ENCODE results near the gene SMC3.
"Not testable (repeated sequence)": the region's sequence is repeated elsewhere in the genome, so short reads cannot be mapped to it uniquely, and the experiment has no call there.

SMC3 gene

DNA sequence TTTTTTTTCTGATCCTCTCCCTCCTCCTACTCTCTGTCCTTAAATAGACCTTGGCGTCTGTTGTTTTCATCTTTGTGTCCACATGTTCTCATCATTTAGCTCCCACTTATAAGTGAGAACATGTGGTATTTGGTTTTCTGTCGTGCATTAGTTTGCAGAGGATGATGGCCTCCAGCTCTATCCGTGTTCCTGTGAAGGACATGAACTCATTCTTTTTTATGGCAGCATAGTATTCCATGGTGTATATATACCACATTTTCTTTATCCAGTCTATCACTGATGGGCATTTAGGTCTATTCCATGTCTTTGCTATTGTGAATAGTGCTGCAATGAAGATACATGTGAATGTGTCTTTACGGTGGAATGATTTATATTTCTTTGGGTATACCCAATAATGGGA lies 55.8 kb downstream of the SMC3 start:
- not testable (repeated sequence) for DNase-seq (ENCODE audit: low read depth, low spot score)

DNA sequence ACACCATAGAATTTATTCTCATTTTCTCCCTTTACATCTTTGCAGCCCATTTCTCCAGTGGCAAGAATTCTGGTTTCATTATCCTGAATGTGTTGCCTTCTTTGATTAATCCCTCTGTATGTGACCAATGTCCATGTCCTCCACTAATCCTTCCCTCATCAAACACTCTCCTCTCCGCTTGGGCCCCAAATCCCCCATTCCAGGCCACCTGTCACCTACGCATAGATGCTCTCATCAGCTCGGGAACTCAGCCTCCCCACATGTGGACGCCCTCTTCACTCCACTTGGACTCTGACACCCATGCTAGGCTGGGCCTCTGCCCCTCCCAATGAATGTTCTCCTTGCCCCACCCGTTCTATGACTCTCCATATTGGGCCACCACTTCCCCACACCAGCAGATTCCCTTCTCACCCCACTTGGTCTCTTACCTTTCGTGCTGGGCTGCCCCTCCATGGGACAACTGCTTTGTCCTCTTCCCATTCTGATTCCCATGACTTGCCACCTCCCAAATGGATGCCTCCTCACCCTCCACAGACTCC lies 57.9 kb downstream of the SMC3 start:
- no peak for DNase-seq (ENCODE audit: low read depth, low spot score)

DNA sequence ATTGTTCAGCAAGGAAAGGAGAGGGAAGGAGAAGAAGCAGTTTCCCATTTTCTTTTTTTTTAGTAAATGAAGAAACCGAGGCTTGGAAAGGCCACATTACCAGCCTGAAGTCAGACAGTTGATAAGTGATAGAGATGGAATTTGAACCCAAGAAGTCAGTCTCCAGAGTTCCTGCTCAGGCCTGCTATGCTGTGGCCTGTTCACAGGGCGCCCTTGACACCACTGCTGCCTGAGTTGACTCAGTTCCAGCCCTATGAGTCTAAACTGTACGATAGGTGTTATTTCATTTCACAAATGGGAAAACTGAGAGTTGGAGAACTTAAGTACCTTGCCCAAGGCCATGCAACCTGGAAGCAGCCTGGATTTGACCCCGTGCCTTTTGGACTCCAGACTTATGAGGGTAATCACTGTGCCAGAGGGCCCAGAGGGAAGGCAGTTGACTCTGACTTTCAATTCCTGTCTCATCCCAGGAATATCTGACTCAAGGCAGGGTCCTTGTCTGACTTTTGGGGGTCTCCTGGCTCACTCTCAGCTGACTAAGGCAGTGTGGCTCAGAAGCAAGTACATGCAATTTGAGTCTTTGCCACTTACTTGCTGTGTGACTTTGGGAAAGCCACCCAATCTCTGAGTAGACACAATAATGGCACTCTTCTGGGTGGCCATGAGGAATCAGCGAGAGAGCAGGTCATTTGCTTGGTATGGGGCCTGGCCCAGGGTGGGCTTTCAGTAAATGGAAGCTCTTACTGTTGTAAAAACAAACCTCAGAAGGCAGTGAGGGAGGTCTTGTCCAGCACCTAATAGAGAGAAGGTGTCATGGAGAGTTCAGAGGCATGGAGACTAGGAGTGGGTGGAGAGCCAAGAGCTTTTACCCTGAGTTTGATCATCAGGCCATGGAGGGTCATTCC lies 58.7 kb downstream of the SMC3 start:
- no peak for DNase-seq (ENCODE audit: low read depth, low spot score)

DNA sequence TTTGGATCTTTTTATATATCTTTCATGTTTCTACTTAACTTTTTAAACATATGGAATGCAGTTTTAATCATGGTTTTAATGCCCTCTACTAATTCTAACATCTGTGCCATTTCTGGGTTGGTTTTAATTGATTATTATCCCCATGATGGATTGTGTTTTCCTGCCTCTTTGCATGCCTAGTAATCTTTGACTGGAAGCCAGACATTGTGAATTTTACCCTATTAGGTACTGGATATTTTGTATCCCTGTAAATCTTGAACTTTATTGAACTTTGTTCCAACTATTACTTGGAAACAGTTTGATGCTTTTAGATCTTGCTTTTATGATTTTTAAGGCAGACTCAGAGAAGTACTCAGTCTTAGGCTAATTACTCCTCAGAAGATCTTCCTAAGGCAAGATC lies 60.7 kb downstream of the SMC3 start:
- DNase-seq (ENCODE audit: low read depth, low spot score) = no peak

DNA sequence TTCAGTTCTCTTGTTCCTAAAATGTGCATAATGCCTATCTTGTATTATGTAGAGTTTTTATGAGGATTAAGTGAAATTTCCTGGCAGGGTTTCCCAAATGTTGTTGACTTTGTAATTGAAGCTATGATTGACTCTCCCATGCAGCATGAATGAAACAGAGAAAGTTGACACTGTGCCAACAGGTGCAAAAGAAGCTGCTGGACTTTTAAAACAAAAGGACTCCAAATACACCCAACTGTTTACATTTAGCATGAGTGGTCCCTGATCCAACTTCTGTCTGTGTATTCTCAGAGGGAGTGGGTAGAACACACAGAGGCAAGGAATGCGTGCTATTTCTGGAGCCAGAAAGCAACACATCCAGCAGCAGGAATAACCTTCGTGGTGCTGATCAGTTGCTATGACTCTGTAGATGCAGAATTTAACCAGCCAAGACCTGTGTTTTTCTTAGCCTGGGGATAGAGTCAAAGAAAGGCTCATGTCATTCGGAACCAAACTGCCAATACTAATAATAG lies 62.2 kb downstream of the SMC3 start:
- no peak for DNase-seq (ENCODE audit: low read depth, low spot score)

DNA sequence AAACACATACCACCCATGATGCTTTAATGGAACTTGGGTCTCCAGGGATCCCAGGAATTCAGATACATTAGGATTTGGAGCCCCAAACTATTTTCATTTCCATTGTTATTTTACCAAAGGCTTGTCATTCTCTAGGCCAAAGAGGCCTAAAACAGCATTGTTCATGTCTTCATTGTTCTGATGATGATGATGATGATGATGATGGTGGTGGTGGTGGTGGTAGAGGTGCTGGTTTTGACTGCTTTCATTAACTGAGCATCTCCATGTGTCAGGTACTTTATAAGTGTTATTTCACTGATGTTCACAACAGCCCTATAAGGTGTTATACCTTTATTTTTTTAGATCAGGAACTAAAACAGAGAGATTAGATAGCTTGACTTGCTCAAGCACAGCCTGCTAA lies 64.4 kb downstream of the SMC3 start:
- DNase-seq (ENCODE audit: low read depth, low spot score) = no peak

DNA sequence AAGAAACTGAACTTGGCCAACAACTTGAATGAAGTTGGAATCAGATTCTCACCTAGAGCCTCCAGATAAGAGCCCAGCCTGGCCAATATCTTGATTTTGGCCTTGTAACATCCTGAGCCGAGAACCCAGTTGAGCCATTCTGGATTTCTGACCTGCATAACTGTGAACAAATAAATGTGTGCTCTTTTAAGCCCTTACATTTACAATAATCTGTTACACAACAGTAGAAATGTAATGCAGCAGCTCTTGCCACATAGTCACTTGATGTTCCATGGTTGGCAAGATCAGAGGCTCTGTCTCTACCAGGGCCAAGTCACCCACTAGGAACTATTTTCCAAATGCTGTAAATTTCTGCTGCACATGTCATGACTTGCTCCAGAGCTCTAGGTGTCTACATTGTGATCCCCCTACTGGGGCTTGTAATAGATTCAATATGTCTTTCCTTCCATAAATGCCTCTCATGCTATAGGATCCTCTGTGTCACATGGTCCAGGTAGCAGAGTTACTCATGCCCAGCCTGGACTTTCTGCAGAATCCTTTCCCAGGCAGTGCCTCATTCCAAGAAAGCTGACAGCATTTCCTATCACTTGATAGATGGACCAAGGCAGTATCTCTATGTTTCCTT lies 65.2 kb downstream of the SMC3 start:
- DNase-seq (ENCODE audit: low read depth, low spot score) = no peak

DNA sequence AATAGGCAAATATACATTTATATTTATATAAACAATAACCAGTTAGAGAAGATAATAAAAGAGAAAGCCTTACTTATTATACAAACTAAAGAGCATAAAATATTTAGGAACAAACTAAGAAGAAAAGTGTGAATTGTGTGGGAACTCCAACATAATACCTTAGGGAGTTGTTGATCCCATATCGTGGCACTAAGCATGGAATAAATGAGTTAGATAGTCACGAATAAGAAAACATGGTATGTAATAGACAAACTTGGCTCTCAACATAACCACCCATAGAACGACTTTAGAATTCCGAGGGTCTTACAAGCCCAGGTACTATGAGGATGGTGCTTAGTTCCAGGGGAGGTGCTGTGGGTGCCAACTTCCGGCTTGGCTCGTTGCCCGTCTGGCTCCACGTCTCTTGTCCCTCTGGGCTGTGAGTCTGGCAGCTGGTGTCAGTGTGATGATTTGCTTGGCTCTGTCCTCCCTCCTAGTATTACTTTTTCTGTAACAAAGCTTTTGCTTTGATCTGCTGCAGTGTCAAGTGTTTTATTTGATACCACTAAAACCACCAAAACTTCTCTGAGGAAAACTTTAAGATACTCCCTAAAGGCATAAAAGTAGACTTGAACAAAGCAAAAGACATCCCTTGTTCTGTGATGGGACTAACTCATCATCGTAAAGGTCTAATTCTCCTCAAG lies 67.2 kb downstream of the SMC3 start:
- no peak for DNase-seq (ENCODE audit: low read depth, low spot score)

DNA sequence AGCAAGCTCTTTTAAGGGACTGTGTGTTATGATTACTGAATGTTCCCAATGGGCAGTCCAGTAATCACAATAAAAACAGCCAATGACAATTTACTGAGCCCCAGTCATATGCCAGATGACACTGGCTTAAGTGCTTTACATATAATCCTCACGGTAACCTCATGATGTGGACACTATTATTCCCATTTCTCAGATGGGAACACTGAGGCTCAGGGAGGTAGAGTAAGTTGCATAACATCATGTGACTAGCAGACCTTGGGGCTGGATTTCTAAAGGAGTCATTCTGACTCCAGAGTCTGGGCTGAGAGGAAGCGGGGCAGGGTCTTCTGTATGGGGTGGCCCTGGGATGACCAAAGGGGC lies 69.1 kb downstream of the SMC3 start:
- DNase-seq (ENCODE audit: low read depth, low spot score) = no peak

DNA sequence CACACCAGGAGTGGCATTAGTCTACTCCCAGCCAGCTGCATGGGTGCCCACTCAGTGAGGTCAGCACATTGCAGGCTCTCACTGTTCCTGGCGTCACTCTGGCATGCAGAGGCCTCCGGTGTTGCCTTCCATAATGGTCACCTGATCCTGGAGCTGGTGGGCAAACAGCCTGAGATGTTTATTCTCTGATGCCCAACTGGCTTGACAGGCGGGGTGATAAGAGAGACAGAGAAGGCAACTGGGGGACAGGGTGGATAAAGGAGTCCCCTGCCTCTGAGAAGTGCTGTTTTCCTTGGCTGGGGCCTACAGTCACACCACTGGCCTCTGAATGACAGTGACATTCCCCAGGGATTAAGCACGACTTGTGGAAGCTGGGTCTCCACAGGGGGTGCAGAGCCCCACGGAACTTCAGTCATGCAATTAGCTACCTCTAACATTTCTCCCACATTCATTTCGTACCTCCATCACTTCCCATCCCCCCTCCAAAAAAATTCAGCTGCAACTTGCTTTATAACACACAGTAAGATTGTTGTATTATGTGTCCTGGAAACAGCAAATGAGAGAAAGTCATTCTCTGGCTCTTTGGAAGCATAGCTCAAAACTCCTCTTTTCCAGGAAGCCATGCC lies 69.5 kb downstream of the SMC3 start:
- no peak for DNase-seq (ENCODE audit: low read depth, low spot score)

DNA sequence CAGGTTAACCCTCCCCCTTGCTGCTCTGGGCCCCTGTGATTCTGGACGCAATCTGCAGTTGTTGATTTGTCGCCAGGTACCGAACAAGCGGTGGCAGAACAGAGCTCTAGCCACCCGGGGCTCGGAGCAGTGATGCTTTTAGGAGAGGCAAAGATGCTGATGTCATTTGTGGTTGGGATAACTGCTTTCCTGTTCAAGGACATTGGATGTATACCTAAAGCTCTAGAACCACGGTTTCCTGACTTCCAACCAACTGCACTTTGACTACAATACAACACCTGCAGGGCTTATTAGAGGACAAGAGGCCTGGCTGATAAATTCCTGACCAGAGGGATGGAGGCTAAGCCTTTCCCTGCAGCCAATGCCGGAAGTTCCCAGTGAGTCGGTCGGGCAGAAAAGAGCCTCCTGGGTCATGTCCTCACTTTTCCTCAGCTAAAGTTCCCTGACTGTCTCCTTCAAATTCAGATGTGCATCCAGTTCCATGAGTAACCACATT lies 70.1 kb downstream of the SMC3 start:
- DNase-seq (ENCODE audit: low read depth, low spot score) = no peak

DNA sequence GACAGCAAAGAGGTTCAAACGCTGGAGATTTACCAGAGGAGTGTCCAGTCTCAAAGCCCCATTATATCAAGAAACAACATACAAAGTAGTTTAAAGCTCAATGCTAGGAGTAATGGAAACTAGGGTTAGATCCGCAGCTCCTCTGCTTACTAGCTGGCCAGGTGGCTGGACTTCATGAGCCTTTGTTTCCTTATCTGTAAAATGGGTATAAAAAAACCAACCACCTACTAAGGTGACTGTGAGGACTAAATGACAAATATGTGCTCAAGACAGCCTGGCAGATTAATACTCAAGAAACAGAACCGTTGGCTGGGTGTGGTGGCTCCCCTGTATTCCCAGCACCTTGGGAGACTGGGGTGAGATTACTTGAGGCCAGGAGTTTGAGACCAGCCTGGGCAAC lies 70.8 kb downstream of the SMC3 start:
- DNase-seq (ENCODE audit: low read depth, low spot score) = no peak

DNA sequence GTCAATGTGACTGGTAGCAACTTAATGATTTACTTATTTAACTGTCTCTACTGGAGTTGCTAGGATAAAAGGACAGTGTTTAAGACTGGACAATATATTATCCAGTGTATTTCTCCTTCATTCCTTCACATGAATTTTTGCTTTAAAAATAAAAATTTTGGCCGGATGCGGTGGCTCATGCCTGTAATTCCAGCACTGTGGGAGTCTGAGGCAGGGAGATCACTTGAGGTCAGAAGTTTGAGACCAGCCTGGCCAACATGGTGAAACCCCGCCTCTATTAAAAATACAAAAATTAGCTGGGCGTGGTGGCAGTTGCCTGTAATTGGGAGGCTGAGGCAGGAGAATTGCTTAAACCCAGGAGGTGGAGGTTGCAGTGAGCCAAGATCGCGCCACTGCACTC lies 71.6 kb downstream of the SMC3 start:
- not testable (repeated sequence) for DNase-seq (ENCODE audit: low read depth, low spot score)

DNA sequence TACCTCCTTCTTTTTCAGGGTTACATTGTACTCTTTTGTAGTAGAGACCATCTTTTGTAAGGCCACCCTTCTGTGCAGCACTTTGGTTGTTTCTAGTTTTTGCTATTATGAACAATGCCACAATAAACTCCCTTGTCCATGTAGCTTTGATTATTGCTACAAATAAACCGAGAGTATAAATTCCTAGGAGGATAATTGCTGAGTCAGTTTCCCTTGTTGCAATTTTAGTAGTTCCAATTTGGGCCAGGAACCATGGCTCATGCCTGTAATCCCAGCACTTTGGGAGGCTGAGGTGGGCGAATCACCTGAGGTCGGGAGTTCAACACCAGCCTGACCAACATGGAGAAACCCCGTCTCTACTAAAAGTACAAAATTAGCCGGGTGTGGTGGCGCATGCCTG lies 72.4 kb downstream of the SMC3 start:
- not testable (repeated sequence) for DNase-seq (ENCODE audit: low read depth, low spot score)

DNA sequence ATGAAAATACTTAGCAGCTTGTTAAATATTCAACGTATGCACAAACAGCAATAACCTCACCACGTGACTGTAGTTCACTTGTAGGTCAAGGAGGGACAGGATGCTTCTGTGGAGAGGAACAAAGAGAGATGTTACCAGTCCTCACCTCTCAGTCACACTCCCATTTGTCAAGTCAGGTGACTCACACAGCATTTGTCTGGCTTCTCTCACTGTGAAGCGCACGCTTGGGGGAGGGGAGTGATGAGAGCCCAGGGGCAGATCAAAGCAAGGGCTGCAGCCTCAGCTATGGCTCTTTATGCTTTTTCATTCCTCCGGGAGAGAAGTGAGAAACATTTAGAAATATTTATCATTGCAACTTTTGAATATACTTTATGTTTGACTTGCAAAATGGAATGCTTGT lies 73.8 kb downstream of the SMC3 start:
- no peak for DNase-seq (ENCODE audit: low read depth, low spot score)

DNA sequence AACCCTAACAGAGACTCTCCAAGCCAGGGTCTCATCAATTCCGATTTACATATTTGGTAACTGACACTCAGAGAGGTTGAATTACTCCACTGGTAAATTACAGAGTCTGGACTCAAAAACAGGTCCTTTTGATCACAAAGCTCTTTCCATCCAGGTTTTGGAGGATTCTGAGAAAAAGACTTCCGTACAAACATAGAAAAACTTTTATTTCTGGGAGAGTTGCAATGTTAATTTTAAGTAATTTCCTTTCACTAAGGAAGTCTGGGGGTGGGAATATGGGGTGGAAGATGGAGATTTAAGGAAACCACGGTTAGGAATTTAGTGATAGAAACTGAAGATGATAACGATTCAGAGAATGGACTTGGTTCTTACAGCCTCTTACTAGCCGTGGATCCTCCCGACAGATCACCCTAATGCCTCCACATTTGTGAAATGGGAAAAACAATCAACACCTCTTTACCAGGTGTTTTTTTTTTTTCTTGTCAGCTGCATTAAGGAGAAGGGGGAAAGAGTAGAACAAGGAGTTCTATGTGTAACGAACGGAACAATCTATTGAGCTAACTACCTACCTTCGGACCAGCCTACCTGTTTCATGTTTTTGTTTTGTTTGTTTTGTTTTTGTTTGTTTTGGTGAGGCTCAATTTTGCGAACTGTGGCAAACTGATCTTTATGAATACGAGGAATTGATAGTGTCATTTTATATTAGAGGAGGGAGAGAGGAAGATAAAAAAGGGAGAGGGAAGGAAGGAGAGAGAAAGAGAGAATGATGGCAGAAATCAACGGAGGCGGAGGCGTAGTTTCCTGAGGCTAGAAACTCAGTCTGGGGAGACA lies 74.9 kb downstream of the SMC3 start:
- no peak for DNase-seq (ENCODE audit: low read depth, low spot score)

DNA sequence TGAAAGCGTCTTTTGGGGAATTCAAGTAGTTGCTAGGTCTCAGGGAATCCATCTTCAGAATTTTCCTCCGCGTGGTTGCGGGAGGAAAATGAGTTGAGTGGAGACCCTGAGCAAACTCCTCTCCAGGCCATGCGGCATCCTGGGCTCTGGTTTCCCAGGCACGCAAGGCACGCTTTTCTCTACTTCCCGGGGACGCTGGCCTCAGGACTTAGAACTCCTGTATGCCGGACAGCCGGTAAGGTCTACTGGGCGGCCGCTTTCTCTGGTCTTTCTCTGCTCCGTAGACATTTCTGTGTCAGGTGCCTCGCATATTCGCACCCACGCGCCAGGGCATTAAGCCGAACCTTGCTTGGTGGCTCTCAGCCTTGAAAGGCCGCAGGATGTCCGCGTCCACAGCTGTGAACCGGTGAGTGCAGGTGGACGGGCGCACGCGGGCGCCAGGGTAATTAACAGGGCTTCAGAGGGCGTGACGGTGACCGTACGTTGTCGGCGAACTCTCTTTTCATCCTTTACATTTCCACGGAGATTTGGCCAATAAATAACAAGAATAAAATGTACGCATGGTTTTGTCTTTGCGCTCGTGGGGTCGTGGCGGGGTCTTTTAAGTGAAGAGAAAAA lies 75.6 kb downstream of the SMC3 start:
- DNase-seq (ENCODE audit: low read depth, low spot score) = no peak

DNA sequence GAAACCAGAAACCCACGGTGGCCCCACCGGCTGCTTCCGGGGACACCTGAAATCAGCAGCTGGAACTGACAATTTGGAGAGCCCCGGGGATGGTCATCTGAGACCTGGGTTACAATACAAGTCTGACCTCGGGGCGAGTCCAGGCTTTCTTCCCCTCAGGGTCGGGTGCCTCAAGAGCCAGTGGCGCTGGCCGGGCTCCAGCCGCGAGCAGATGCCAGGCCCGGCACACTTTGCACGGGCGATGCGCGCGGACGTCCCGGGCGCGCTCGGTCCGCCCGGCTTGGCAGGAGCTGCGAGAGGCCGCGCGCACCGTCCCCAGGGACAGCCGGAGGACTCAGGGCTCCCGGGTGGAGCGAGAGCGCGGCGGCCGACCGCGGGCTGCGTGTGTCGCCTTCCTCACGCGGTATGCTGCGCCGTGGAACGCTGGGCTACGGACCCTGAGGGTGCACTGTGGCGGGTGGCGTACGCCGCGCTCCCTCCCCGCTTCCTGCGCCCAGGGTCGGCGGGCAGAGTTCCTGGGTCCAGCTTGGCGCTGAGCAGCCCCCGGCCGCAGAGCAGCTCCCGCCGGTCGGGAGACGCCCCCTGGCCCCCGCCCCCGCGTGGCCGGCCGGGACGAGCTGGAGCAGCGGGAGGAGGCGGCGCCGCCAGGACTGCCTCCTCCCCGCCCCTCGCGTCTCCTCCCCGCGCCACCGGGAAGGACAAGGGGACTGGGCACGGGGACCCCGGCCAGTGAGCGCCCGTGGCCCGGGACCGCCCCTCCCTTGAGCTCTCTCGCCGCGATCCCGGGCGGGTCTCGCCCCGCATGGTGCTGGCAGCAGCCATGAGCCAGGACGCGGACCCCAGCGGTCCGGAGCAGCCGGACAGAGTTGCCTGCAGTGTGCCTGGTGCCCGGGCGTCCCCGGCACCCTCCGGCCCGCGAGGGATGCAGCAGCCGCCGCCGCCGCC lies 76.4 kb downstream of the SMC3 start, which contains the start of gene RBM20:
TSS of gene RBM20 (plus strand) at position 684 of the 945 bp plus-strand sequence. CDS start at position 803, 119 bp downstream.
- no peak for DNase-seq (ENCODE audit: low read depth, low spot score)
